Upper lobe of left lung (tissue), 6 donors: ENCODE measurements around the gene ZHX3. TPM values are rescaled to one million over a fixed set of nuclear protein-coding genes. Genes with fewer than 3 reads are reported as not detected.
A peak's percentile ranks its signal among the peaks of the same experiment; 100 is the strongest.

Experiments used
- ATAC-seq, 2 donors: fragments of 200-7000 bp; cut with Tn5 transposase; one replicate each; pipeline ENCODE4 v1.9.1; 2022; ENCODE audit warnings: mild to moderate bottlenecking in 2 of 2, moderate library complexity in 2 of 2; ENCODE audit not compliant: low FRiP score in 2 of 2
- DNase-seq, 2 donors: peaks; one replicate each; pipeline ENCODE4 v3.0.0-alpha.2; 2019 to 2020
- H3K27ac ChIP-seq, 4 donors: fragments of 200-600 bp; sonication (generic); one replicate each; pipeline ENCODE4 v1.5.1; 2016 to 2019
- H3K27me3 ChIP-seq, 4 donors: fragments of 200-600 bp; sonication (generic); one replicate each; pipeline ENCODE4 v1.5.1; 2017 to 2019
- H3K36me3 ChIP-seq, 4 donors: fragments of 200-600 bp; sonication (generic); one replicate each; pipeline ENCODE4 v1.5.1; 2016 to 2019
- H3K4me1 ChIP-seq, 4 donors: fragments of 200-600 bp; sonication (generic); one replicate each; pipeline ENCODE4 v1.5.1; 2018 to 2019
- H3K4me3 ChIP-seq, 4 donors: fragments of 200-600 bp; sonication (generic); one replicate each; pipeline ENCODE4 v1.5.1; 2017 to 2019; ENCODE audit warnings: mild to moderate bottlenecking in 2 of 4, moderate library complexity in 1 of 4
- H3K9me3 ChIP-seq, 4 donors: fragments of 200-600 bp; sonication (generic); one replicate each; pipeline ENCODE4 v1.5.1; 2018 to 2019
- CTCF ChIP-seq, 6 experiments: fragments of 450-650 bp in 4 of 6; fragments of 200-600 bp in 2 of 6; sonication (generic) in 2 of 6; IDR thresholded peaks; one replicate each; pipeline ENCODE4 v1.5.1; 2016 to 2019; ENCODE audit warnings: antibody characterized with exemption in 6 of 6
- EP300 ChIP-seq, 4 donors: sonication (generic); formaldehyde crosslinking; IDR thresholded peaks; one replicate each; pipeline ENCODE4 v1.5.1; 2017; ENCODE audit warnings: antibody characterized with exemption in 4 of 4, control low read depth in 2 of 4
- POLR2A ChIP-seq, 4 donors: fragments of 450-650 bp; IDR thresholded peaks; one replicate each; pipeline ENCODE4 v1.5.1; 2016 to 2017; ENCODE audit warnings: antibody characterized with exemption in 4 of 4, mild to moderate bottlenecking in 2 of 4
- POLR2AphosphoS5 ChIP-seq, 2 donors: sonication (generic); formaldehyde crosslinking; IDR thresholded peaks; one replicate each; pipeline ENCODE4 v1.5.1; 2017; ENCODE audit warnings: antibody characterized with exemption in 2 of 2
- WGBS, 2 donors: methylation state at CpG; one replicate each; pipeline ENCODE4 v1.1.5; 2017 to 2018; 5-methylcytosine and 5-hydroxymethylcytosine counted together
- total RNA-seq, 6 donors: library from RNA; depleted of rRNA in 4 of 6; stranded (reverse); fragments of >200 nt in 4 of 6; gene quantifications; one replicate each; pipeline versions ENCODE4 v1.1.0 to v1.2.1, GENCODE V29; 2016 to 2021
- donor health status: DM: no; HTN: no; CAD: no; lungs with moderate emphysema.
- donor health status: DM: no; HTN: yes; CAD: no; lungs with severe emphysema.

Gene ZHX3
- total RNA-seq, 6 donors from 2014 or later = 30.4 to 57.5 (median 44.9) TPM

- Histone ChIP-seq H3K9me3 (no peaks in the 10 kb centered on the region), H3K36me3 (no peaks in the 10 kb centered on the region), H3K27me3 (no peaks in the 10 kb centered on the region), H3K4me1 (no peaks in the 10 kb centered on the region), H3K4me3 (no peak overlapping the region), H3K27ac (no peak overlapping the region)
- no peak for TF ChIP-seq EP300 (IDR thresholded peaks at IDR 0.05)
- TF ChIP-seq POLR2AphosphoS5 (IDR thresholded peaks at IDR 0.05) = no peak
- 86% methylated on average over 5 of the region's 5 CpGs for WGBS, 2 donors
- DNase-seq (no peak), ATAC-seq (no peak)
Observed at GRCh38 chr20:41217422-41217821, 100.1 kb downstream of the ZHX3 start.

GRCh38 chr20:41214666-41215065, 102.9 kb downstream of the ZHX3 start:
- H3K4me1 ChIP-seq = no peaks in the 10 kb centered on the region
- H3K9me3 ChIP-seq = no peaks in the 10 kb centered on the region
- DNase-seq (no peak), ATAC-seq (no peak)
- no peaks in the 10 kb centered on the region for H3K36me3 ChIP-seq
- H3K27ac ChIP-seq = no peak overlapping the region
- TF ChIP-seq POLR2A (IDR thresholded peaks at IDR 0.05) (no peak), CTCF (IDR thresholded peaks at IDR 0.05) (no peak), EP300 (IDR thresholded peaks at IDR 0.05) (no peak), POLR2AphosphoS5 (IDR thresholded peaks at IDR 0.05) (no peak)
- no peak overlapping the region for H3K4me3 ChIP-seq
- 94 to 96% methylated on average over 3 of the region's 3 CpGs for WGBS, 2 donors
- no peaks in the 10 kb centered on the region for H3K27me3 ChIP-seq

- H3K36me3 ChIP-seq = no peaks in the 10 kb centered on the region
- no peaks in the 10 kb centered on the region for H3K9me3 ChIP-seq
- no peak for TF ChIP-seq POLR2AphosphoS5 (IDR thresholded peaks at IDR 0.05)
- no peak for TF ChIP-seq CTCF (IDR thresholded peaks at IDR 0.05)
- TF ChIP-seq POLR2A (IDR thresholded peaks at IDR 0.05) = no peak
- TF ChIP-seq EP300 (IDR thresholded peaks at IDR 0.05) = no peak
- ATAC-seq (no peak), DNase-seq (no peak)
- WGBS, 2 donors = 93 to 96% methylated on average over 3 of the region's 3 CpGs
- no peaks in the 10 kb centered on the region for H3K27me3 ChIP-seq
- H3K4me3 ChIP-seq = no peak overlapping the region
- no peaks in the 10 kb centered on the region for H3K4me1 ChIP-seq
- no peak overlapping the region for H3K27ac ChIP-seq
Observed at GRCh38 chr20:41214202-41214601, 103.3 kb downstream of the ZHX3 start.

GRCh38 chr20:41213150-41213820, 104.2 kb downstream of the ZHX3 start:
- Histone ChIP-seq H3K27me3 (no peaks in the 10 kb centered on the region), H3K4me3 (no peak overlapping the region), H3K27ac (no peak overlapping the region), H3K36me3 (no peaks in the 10 kb centered on the region), H3K9me3 (no peaks in the 10 kb centered on the region), H3K4me1 (no peaks in the 10 kb centered on the region)
- DNase-seq (no peak), ATAC-seq (peak; percentile 37 to 78)
- TF ChIP-seq POLR2A (IDR thresholded peaks at IDR 0.05) (no peak), POLR2AphosphoS5 (IDR thresholded peaks at IDR 0.05) (no peak), CTCF (IDR thresholded peaks at IDR 0.05) (no peak), EP300 (IDR thresholded peaks at IDR 0.05) (no peak)
- 92 to 93% methylated on average over 1 of the region's 1 CpG for WGBS, 2 donors

GRCh38 chr20:41205313-41205712, 112.2 kb downstream of the ZHX3 start:
- WGBS, 2 donors = 80 to 86% methylated on average over 8 to 11 of the region's 11 CpGs
- no peaks in the 10 kb centered on the region for H3K27me3 ChIP-seq
- H3K36me3 ChIP-seq = peaks cover 0 to 26% (median 10%) of the 10 kb centered on the region in 4 donors
- no peak for DNase-seq
- TF ChIP-seq POLR2A (IDR thresholded peaks at IDR 0.05) (no peak), POLR2AphosphoS5 (IDR thresholded peaks at IDR 0.05) (no peak), CTCF (IDR thresholded peaks at IDR 0.05) (no peak), EP300 (IDR thresholded peaks at IDR 0.05) (no peak)
- H3K4me3 ChIP-seq = no peak overlapping the region
- H3K4me1 ChIP-seq = peaks cover 0 to 3% (median 0%) of the 10 kb centered on the region in 4 donors
- H3K9me3 ChIP-seq = no peaks in the 10 kb centered on the region
- peak overlapping the region in 1 of 4 donors; percentile 16 for H3K27ac ChIP-seq
- no peak for ATAC-seq
